Subcutaneous abdominal adipose tissue (tissue), 5 donors: ENCODE data around the gene COL6A5.
"Not testable (repeated sequence)": the region's sequence is repeated elsewhere in the genome, so short reads cannot be mapped to it uniquely, and the experiment has no call there.

Source experiments
- H3K27ac ChIP-seq: one replicate; pipeline ENCODE4 v1.7.0; 2013; ENCODE audit warnings: low read depth, mild to moderate bottlenecking, inconsistent platforms, low read length, moderate library complexity
- H3K27me3 ChIP-seq, 5 donors: one replicate each; pipeline ENCODE4 v1.7.0; 2013; ENCODE audit warnings: low read length in 5 of 5, inconsistent platforms in 1 of 5; ENCODE audit not compliant: control insufficient read depth in 5 of 5, insufficient read depth in 4 of 5
- H3K36me3 ChIP-seq, 5 donors: one replicate each; pipeline ENCODE4 v1.7.0; 2013; ENCODE audit warnings: low read length in 5 of 5; ENCODE audit not compliant: control insufficient read depth in 5 of 5, insufficient read depth in 5 of 5
- H3K4me1 ChIP-seq, 5 donors: one replicate each; pipeline ENCODE4 v1.7.0; 2013; ENCODE audit warnings: low read length in 5 of 5, mild to moderate bottlenecking in 3 of 5, moderate library complexity in 1 of 5; ENCODE audit not compliant: control insufficient read depth in 5 of 5, insufficient read depth in 5 of 5
- H3K4me3 ChIP-seq, 5 donors: one replicate each; pipeline ENCODE4 v1.7.0; 2013; ENCODE audit warnings: low read length in 5 of 5, low read depth in 1 of 5
- H3K9ac ChIP-seq, 5 donors: one replicate each; pipeline ENCODE4 v1.7.0; 2013; ENCODE audit warnings: low read length in 5 of 5, mild to moderate bottlenecking in 4 of 5, moderate library complexity in 3 of 5
- H3K9me3 ChIP-seq, 5 donors: one replicate each; pipeline ENCODE4 v1.7.0; 2013; ENCODE audit warnings: low read length in 5 of 5; ENCODE audit not compliant: control insufficient read depth in 5 of 5
- donor health status: healthy.
- donor health status: healthy.
- donor health status: healthy.
- donor health status: healthy.
- donor health status: healthy.

Gene COL6A5

DNA sequence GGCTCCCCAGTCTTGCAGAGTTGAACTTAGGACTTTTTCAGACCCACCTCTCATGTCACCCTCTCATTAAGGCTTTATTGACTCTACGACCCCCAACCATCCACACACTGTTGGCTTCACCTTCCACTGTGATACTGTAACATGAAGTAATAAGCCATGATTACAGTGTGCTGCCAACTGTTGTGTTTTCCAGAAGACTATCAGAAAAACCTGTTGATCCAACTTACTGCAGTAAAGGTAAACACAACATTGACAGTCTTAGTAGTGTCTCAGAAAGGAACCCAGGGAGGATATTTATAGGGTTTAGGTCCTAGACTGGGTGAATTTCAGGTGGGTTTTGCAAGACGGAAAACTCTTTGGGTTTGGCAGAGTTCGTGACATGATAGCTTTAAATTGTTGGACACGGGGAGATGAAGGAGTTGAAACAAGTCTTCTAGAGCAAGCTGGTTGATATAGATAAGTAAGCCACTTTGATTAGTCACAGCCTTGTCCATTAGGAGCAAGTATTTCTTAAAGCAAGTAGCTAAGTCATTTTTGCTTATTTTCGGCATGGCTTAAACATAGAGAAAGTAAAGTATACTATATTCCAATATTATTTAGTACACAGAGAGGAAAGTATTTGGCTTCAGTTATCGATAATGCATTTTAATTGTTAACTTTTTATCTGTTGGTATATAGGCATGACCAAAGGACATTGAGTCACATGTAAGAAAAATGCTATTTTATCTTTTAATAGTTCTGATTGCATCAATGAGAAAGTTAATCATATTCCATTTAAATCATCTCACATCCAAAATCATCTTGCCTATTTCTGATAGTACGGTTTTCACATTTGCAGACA lies 2.4 kb upstream of the COL6A5 start:
- Histone ChIP-seq H3K27ac (no peak overlapping the region), H3K9ac (no peak overlapping the region), H3K4me1 (peaks cover 0 to 6% (median 0%) of the 10 kb centered on the region in 5 donors), H3K27me3 (peaks cover 5 to 16% (median 12%) of the 10 kb centered on the region in 5 donors), H3K4me3 (no peak overlapping the region), H3K9me3 (peaks cover 0 to 8% (median 0%) of the 10 kb centered on the region in 5 donors), H3K36me3 (no peaks in the 10 kb centered on the region)

- not testable (repeated sequence) for H3K36me3 ChIP-seq, H3K4me1 ChIP-seq, H3K9me3 ChIP-seq, H3K9ac ChIP-seq, H3K27ac ChIP-seq, H3K4me3 ChIP-seq
- H3K27me3 ChIP-seq: peaks cover 5 to 16% (median 12%) of the 10 kb centered on the region in 5 donors
Measured at GRCh38 chr3:130348258-130348657, 2.8 kb downstream of the COL6A5 start.

- Histone ChIP-seq H3K4me3 (no peak overlapping the region), H3K36me3 (no peaks in the 10 kb centered on the region), H3K4me1 (no peaks in the 10 kb centered on the region), H3K27me3 (no peaks in the 10 kb centered on the region), H3K9me3 (no peaks in the 10 kb centered on the region), H3K27ac (no peak overlapping the region), H3K9ac (no peak overlapping the region)
Measured at GRCh38 chr3:130354430-130354829, 9.0 kb downstream of the COL6A5 start.

DNA sequence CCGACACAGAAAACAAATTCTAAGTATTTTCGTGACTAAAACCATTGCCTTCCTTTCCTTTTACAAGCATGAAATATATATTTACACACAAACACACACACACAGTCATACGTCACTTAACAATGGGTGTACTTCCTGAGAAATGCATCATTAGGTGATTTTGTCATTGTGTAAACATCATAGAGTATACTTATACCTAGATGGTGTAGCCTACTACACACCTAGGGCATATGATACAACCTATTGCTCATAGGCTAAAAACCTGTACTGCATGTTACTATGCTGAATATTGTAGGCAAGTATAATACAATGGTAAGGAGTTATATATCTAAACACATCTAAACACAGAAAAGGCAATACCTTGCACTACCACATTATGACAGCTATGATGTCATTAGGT lies 28.6 kb downstream of the COL6A5 start:
- Histone ChIP-seq H3K4me1 (no peaks in the 10 kb centered on the region), H3K27ac (no peak overlapping the region), H3K27me3 (no peaks in the 10 kb centered on the region), H3K9ac (no peak overlapping the region), H3K4me3 (no peak overlapping the region), H3K36me3 (no peaks in the 10 kb centered on the region), H3K9me3 (no peaks in the 10 kb centered on the region)

- H3K27me3 ChIP-seq: no peaks in the 10 kb centered on the region
- H3K4me3 ChIP-seq: no peak overlapping the region
- H3K9me3 ChIP-seq: no peaks in the 10 kb centered on the region
- H3K9ac ChIP-seq: no peak overlapping the region
- H3K36me3 ChIP-seq: no peaks in the 10 kb centered on the region
- no peaks in the 10 kb centered on the region for H3K4me1 ChIP-seq
- H3K27ac ChIP-seq: no peak overlapping the region
Measured at GRCh38 chr3:130374908-130375307, 29.4 kb downstream of the COL6A5 start.

GRCh38 chr3:130377960-130378676 lies 32.6 kb downstream of the COL6A5 start:
- Histone ChIP-seq H3K4me1 (no peaks in the 10 kb centered on the region), H3K27me3 (no peaks in the 10 kb centered on the region), H3K4me3 (no peak overlapping the region), H3K36me3 (no peaks in the 10 kb centered on the region), H3K9me3 (no peaks in the 10 kb centered on the region), H3K9ac (no peak overlapping the region), H3K27ac (no peak overlapping the region)

DNA sequence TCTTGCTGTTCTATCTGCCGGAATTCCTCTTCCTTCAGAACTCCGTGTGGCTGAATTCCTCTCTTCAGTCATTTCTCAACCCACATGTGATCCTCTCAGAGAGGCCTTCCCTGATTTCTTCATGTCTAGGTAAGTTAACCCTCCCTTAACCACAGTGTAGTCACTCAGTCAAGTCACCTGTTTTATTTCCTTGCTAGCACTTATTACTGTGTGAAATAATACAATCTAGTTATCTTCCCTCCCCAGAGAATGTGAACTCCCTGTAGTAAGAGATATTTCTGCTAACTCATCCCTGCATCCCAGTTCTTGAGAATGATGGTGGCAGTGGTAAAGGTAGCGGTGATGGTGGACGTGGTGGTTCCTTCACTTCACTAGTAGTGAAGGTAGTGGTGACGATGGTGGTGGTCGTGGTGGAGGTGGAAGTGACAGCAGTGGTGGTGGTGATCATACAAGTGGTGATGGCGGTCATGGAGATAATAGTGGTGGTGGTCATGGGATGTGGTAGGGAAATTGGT lies 33.3 kb downstream of the COL6A5 start:
- H3K36me3 ChIP-seq: no peaks in the 10 kb centered on the region
- no peak overlapping the region for H3K4me3 ChIP-seq
- no peaks in the 10 kb centered on the region for H3K9me3 ChIP-seq
- H3K27me3 ChIP-seq: no peaks in the 10 kb centered on the region
- H3K9ac ChIP-seq: no peak overlapping the region
- no peak overlapping the region for H3K27ac ChIP-seq
- no peaks in the 10 kb centered on the region for H3K4me1 ChIP-seq

GRCh38 chr3:130379274-130379673 lies 33.8 kb downstream of the COL6A5 start:
- no peaks in the 10 kb centered on the region for H3K27me3 ChIP-seq
- no peaks in the 10 kb centered on the region for H3K36me3 ChIP-seq
- no peaks in the 10 kb centered on the region for H3K4me1 ChIP-seq
- H3K4me3 ChIP-seq: no peak overlapping the region
- no peak overlapping the region for H3K9ac ChIP-seq
- H3K9me3 ChIP-seq: no peaks in the 10 kb centered on the region
- no peak overlapping the region for H3K27ac ChIP-seq

- H3K27ac ChIP-seq: no peak overlapping the region
Measured at GRCh38 chr3:130380398-130380797, 34.9 kb downstream of the COL6A5 start.

GRCh38 chr3:130383424-130383823 lies 38.0 kb downstream of the COL6A5 start:
- Histone ChIP-seq H3K9ac (no peak overlapping the region), H3K4me3 (no peak overlapping the region), H3K27me3 (no peaks in the 10 kb centered on the region), H3K27ac (no peak overlapping the region), H3K4me1 (no peaks in the 10 kb centered on the region), H3K9me3 (no peaks in the 10 kb centered on the region), H3K36me3 (no peaks in the 10 kb centered on the region)

More at GRCh38 chr3:130380398-130380797, 34.9 kb downstream of the COL6A5 start:
- H3K9me3 ChIP-seq: no peaks in the 10 kb centered on the region
- no peak overlapping the region for H3K9ac ChIP-seq
- H3K4me3 ChIP-seq: no peak overlapping the region
- H3K4me1 ChIP-seq: no peaks in the 10 kb centered on the region
- no peaks in the 10 kb centered on the region for H3K27me3 ChIP-seq
- no peaks in the 10 kb centered on the region for H3K36me3 ChIP-seq
